Hepatocyte (in vitro differentiated cells): Measurements from ENCODE around the gene AKR1B15.

Experiments used
- EZH2 ChIP-seq: fragments of 200-600 bp; sonication (generic); IDR thresholded peaks from 2 replicates; pipeline ENCODE4 v1.6.1; 2016; ENCODE audit warnings: antibody characterized with exemption, mild to moderate bottlenecking, borderline replicate concordance
- EZH2phosphoT487 ChIP-seq: fragments of 200-600 bp; sonication (generic); IDR thresholded peaks from one replicate; pipeline ENCODE4 v1.6.1; 2018; ENCODE audit warnings: antibody characterized with exemption, mild to moderate bottlenecking, low read depth, moderate library complexity; ENCODE audit not compliant: unreplicated experiment, severe bottlenecking
- TF ChIP-seq, protein P1 (sequence below): fragments of 200-600 bp; sonication (generic); IDR thresholded peaks from 2 replicates; pipeline ENCODE4 v1.5.1; 2016; ENCODE audit warnings: antibody characterized with exemption, mild to moderate bottlenecking; ENCODE audit not compliant: poor library complexity

GRCh38 chr7:134571101-134571500 is 22.2 kb downstream of the AKR1B15 start:
- TF ChIP-seq, protein P1, sequence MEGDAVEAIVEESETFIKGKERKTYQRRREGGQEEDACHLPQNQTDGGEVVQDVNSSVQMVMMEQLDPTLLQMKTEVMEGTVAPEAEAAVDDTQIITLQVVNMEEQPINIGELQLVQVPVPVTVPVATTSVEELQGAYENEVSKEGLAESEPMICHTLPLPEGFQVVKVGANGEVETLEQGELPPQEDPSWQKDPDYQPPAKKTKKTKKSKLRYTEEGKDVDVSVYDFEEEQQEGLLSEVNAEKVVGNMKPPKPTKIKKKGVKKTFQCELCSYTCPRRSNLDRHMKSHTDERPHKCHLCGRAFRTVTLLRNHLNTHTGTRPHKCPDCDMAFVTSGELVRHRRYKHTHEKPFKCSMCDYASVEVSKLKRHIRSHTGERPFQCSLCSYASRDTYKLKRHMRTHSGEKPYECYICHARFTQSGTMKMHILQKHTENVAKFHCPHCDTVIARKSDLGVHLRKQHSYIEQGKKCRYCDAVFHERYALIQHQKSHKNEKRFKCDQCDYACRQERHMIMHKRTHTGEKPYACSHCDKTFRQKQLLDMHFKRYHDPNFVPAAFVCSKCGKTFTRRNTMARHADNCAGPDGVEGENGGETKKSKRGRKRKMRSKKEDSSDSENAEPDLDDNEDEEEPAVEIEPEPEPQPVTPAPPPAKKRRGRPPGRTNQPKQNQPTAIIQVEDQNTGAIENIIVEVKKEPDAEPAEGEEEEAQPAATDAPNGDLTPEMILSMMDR, result no peak
- TF ChIP-seq EZH2phosphoT487 (no peak), EZH2 (no peak)
